Suppressor macrophage treated with lipopolysaccharide for 4 hours (primary cell): ENCODE measurements around the gene MFN2.
"Not testable (repeated sequence)": the region's sequence is repeated elsewhere in the genome, so short reads cannot be mapped to it uniquely, and the experiment has no call there.

Experiments used
- DNase-seq: peaks from one replicate; pipeline ENCODE4 v3.0.0-alpha.2; 2020

MFN2 gene

DNA sequence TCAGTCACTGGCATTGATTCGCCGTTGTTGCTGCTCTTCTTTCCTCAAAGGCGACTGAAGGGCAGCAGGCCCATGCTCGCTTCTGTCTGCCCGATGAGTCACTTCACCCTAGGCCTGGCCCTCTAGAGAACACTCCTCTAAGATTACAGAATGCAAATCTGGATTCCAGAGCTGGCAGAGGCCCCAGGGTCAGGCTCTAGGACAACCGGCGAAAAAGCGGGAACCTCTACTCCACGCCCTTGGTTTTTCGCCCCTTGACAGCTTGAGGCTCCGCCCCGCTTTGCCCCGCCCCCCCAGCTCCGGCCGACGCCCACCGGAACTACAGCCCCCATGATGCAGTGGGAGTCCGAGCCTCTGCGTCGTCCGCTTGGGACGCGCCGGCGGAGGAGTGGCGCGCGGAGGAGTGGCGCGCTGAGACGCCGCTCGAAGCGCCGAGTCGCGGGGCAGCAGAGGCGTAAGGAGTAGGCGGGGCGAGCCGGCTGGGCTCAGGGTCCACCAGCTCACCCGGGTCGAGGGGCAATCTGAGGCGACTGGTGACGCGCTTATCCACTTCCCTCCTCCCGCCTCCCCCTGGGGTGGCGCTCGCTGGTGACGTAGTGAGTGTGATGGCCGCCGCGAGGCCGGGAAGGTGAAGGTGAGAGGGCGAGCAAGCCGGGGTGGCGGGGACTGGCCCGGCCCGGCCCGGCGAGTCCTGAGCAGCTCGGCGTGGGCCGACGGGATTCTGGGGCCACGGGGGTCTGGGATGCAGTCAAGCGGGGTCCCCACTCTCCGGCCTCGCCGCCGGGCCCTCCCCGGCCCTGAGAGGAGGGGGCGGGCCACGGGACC, at the start of gene MFN2:
Gene MFN2, plus strand, starts transcription at position 594 of the 825 bp plus-strand sequence. CDS start 8,725 bp downstream, outside the sequence.
- peak; percentile 96 for DNase-seq

DNA sequence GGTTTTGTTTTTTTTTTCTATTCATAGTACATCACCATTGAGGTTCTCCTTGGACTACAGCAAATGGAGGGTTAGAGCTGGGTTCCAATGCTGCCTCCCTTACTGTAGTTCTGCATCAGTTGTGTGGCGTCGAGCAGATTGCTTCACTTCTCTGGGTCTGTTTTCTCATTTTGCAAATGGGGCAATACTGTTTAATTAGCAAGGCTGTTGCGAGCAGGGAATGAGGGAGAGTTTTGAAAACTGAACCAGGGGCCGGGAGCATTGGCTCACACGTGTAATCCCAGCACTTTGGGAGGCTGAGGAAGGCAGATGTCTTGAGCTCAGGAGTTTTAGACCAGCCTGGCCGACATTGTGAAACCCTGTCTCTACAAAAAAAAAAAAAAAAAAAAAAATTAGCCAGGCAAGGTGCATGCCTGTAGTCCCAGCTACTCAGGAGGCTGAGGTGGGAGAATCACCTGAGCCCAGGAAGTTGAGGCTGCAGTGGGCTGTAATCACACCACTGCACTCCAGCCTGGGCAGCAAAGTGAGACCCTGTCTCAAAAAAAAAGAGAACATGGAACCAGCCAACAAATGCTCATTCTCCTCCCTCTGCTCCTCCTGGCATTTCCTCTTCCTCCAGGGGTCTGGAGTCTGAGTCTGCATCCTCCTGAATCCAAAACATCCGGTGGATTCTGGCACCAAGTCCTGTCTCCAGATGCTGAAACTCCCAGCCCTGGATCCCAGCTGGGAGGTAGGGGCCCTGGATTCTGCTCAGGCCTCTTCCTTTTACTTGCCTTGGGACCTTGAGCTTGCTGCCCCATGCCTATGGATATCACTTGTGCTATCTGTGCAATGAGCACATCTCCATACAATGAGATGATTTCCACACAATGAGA, 49.4 kb upstream of the MFN2 start:
- no peak for DNase-seq

DNA sequence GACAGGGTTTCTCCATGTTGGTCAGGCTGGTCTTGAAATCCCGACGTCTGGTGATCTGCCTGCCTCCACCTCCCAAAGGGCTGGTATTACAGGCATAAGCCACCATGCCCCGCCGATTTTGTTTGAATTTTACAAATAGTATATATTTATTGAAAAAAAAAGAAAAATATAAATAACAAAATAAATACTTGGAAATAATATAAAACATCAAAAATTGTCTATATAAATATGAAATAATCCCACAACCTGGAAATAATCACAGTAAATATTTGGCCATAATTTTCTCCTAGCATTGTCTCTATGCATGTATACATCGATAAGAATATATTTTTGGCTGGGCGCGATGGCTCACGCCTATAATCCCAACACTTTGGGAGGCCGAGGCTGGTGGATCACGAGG, 48.4 kb upstream of the MFN2 start:
- no peak for DNase-seq

DNA sequence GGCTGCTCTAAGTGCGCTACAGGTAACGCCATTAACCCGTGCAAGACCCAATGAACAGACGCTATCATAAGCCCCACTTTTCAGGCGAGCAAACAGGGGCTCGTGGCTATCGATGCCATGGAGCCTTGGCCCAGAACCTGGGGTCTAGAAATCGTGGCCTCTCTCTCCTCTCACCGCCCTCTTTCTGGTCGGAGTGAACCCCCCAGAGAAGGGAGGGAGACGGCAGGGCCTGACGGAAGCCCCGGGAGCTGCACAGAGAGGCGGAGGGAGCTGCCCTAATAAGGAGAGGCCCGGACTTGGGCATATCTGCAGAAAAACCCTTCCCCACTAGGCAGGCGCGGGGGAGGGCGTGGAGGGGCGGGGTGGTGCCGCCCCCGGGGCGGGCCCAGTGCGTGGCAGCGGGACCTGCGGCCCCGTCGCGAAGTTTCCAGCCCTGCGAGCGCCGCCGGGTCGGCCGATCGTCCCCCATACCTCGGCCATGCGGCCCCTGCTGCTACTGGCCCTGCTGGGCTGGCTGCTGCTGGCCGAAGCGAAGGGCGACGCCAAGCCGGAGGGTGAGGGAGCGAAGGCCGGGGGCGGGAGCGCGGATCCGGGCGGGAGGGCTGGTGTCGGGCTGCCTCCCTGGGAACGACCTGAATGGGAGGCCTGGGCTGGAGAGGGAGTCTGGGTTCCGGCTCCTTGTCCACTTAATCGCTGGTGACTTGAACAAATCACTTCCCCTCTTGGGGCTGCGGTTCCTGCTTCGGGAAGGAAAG, 45.8 kb upstream of the MFN2 start, which contains the start of gene PLOD1:
Gene PLOD1, plus strand, starts transcription at position 416 of the 755 bp plus-strand sequence. Its CDS starts 63 bp downstream, at position 479.
- peak; percentile 90 for DNase-seq

DNA sequence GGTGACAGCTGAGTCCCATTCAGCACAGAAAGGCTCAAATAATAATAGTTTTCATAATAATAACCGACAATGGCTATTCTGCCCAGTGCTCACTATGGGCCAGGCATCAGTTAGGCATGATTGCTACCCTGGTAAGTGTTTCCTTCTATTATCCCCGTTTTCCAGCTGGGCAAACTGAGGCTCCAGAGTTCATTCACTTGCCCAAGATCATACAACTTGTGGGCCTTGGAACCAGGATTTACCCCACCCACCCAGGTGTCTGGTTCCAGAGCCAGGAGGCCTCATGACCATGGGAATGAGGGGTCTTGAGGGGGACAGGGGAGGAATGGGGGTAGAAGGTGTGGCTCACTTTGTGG, 45.2 kb upstream of the MFN2 start:
- DNase-seq = no peak

DNA sequence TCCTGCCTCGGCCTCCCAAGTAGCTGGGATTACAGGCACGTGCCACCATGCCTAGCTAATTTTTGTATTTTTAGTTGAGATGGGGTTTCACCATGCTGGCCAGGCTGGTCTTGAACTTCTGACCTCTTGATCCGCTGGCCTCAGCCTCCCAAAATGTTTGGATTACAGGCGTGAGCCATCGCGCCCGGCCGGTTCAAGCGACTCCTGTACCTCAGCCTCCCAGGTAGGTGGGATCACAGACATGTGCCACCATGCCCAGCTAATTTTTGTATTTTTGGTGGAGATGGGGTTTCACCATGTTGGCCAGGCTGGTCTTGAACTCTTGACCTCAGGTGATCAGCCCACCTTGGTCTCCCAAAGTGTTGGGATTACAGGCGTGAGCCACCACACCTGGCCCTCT, 44.5 kb upstream of the MFN2 start:
- DNase-seq = not testable (repeated sequence)

DNA sequence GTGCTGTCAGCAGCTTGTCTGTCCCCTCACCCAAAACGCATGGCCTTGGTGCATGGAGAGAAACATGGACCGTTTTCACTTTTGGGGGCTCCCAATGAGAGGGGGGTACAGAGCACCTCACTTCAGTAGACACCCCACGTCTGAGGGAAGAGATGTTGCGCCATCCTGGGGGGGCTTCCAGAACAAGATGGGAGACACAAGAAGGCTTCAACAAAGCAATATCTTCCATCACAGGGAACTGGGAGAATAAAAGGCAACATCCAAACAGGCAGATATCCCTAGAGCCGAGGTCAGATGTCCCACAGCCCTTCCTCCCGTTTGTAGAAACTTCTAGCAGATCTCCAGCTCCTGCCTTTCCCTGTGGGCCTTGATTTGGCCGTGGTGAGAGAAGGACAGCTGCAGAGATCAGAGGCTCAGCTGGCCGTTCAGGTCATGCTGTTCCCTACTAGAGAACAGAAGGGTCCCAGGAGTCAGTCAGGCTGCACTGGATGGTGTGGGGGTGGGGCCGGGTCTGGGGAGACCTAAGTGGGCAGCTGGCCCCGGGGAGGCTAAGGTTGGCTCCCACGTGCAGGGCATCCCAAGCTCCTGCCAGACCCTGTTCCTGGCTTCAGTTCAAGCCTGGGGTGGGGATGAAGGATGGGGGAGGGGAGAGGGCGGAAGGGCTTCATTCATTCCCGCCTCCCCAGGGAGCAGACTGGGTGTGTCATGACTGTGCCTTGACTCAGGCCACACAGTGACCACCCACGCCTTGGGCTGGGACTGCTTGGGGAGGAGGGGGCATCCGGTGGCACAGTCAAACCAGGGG, 41.3 kb upstream of the MFN2 start:
- no peak for DNase-seq

DNA sequence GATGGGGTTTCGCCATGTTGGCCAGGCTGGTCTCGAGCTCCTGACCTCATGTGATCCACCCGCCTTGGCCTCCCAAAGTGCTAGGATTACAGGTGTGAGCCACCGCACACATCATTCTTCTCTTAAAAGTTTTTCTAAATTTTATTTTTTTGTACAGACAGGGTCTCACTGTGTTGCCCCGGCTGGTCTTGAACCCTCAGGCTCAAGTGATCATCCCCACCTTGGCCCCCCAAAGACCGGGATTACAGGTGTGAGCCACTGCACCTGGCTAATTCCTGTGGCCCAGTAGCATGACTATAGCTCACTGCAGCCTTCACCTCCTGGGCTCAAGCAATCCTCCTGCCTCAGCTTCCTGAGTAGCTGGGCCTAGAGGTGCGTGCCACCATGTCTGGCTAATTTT, 40.5 kb upstream of the MFN2 start:
- not testable (repeated sequence) for DNase-seq

DNA sequence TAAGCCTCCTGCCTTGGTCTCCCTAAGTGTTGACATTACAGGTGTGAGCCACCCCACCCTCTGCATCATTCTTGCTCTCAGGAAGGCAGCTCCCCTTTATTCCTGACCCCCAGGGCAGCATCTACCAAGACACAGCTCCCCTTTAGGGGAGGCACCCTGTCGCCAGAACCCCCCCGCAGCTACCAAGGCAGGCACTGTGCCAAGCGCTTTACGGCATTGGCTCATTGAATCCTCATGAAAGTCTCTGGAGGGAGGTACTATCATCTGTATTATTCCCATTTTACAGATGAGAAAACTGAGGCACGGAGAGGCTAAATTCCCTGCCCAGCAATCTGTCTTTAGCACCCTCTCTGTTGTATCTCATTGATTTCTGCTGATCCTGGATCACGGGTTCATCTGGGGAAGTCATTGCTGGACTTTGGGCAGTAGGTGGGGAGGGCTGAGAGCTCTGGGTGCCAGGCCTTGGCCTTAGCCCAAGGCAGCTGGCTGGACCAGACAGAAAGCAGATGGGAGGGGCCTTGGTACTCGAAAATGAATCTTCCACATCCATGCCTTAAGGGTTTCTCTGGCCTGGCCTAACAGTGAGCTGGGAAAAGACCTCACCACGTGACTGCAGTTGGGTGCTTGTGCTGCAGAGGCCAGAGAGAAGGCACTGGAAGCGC, 39.9 kb upstream of the MFN2 start:
- no peak for DNase-seq

DNA sequence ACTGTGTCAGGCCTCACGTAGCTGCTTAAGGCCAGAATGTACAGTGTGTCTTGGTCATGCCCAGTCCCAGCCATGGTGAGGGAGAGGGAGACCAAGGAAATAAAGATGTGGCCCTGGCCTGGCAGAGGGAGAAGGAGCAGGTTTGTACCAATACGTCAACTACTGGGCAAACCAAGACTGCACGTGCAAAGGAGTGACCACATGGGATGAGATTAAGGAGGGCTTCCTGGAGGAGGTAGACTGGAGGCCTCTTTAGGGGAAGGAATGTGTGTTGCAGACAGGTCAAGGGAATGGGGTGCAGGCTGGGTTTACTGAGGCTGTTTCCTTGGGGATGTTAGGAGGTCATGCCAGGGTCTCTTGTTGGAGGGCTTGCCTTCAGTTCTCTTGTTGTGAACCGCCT, 38.0 kb upstream of the MFN2 start:
- no peak for DNase-seq

DNA sequence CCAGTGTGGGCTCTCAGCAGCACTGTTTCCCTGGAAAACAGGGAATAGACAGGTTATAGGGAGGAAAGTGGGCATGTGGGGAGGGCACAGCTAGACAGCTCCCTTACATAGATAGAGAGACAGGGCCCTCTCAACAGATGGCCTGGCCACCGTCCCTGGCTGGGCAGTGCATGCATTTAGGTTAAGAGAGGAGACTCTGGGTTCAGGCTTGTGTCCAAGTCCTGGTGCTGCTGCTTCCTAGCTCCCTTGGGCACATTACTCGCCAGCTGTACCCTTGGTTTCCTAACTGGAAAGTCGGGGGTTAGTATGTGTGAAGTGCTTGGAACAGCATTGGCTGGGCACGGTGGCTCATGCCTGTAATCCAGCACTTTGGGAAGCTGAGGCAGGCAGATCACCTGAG, 36.6 kb upstream of the MFN2 start:
- no peak for DNase-seq

DNA sequence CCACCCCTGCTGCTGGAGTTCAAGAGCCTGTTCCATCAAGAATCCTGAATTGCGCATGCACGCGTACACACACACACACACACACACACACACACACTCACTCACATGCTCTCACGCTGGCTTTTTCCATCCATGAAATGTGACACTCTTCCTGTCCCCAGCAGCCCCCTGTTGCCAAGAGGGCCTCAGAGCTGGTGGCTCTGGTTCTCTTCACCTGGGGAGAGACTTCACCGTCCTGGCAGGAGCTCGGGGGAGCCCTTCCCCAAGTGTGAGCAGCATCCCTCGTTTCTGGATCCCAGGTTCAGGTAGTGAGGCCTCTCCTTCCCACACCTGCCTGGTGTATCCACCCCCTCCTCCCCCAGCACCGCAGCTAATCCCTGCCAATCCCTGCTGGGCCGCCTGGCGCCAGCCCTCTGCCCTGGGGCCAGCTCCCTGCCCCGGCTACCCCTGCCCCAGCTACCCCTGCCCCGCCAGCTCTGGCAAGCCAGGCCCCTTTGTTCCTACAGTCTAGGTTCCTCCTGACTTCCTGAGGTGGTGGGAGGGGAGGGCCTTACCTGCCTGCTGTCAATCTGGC, 35.8 kb upstream of the MFN2 start:
- no peak for DNase-seq

DNA sequence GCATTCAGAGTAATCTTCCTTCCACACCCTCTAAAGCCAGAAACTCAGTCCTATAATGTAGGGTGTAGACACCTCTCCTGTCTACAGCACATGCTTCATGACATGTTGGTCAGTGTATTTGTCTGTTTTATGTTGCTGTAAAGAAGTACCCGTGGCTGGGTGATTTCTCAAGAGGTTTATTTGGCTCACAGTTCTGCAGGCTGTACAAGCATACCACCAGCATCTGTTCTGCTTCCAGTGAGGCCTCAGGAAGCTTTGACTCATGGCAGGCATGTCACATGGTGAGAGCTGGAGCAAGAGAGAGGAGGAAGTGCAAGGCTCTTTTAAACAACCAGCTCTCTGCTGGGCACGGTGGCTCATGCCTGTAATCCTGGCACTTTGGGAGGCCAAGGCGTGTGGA, 33.6 kb upstream of the MFN2 start:
- no peak for DNase-seq

DNA sequence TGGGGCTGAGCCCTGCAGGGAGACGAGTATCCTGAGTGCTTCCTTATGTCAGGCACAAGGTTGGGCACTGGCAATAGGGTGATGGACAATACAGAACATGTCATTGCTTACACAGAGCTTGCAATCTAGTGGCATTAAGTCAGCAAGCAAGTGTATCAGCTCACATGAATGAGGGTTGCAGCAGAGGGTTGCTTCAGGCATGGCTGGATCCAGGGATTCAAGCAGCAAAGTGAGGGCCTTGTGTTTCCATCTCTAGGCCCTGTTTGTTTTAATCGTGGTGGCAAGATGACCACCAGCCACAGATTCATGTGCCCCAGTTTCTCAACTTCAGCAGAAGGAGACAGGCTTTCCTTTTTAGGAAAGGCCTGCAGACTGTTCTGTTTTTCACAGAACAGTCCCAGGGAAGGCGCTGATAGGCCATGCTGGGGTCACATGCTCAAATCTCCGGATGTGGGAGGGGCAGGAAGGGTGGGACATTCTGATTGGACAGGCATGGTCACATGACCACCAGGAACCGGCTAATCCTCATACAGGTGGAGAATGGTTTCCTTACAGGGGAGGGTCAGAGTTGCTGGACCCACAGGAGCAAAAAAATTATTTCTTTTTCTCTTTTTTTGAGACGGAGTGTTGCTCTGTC, 31.3 kb upstream of the MFN2 start:
- DNase-seq = no peak

DNA sequence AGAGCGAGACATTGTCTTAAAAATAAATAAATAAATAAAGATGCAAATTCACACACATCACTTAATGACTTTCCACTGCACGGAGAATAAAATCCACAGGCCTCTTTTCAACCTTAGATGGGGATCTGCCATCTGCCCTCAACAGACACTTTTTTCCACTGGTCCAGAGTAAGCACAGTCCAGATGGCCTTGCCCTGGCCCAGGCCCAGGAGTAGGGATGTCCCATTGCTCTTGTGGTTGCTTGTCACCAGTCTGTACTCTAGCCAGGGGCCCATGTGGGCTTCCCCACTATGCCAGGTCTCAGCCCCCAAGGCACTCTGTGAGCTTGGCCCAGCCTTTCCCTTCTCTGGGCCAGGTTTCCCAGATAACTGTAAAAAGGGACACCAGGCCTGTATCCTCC, 28.3 kb upstream of the MFN2 start:
- no peak for DNase-seq

DNA sequence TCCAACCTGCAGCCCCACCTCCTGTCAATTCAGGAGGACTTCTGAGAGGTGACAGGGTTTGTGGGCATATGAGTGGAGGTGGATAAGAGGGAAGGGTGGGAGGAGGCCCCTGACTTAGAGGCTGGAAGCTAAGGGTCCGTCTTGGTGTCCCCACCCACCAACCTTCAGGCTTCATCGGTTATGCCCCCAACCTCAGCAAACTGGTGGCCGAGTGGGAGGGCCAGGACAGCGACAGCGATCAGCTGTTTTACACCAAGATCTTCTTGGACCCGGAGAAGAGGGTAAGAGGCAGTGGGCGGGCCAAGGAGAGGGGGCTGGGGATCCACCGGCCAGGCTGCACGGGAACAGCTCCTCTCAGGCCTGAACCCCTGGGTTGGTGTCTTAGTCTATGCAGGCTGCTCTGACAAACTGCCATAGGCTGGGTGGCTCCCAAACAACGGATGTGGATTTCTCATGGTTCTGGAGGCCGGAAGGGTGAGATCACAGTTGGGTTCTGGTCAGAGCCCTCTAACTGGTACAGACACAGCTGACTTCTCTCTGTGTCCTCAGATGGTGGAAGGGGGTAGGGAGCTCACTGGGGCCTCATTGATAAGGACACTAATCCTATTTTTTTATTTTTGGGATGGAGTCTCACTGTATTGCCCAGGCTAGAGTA, 27.7 kb upstream of the MFN2 start:
- no peak for DNase-seq

DNA sequence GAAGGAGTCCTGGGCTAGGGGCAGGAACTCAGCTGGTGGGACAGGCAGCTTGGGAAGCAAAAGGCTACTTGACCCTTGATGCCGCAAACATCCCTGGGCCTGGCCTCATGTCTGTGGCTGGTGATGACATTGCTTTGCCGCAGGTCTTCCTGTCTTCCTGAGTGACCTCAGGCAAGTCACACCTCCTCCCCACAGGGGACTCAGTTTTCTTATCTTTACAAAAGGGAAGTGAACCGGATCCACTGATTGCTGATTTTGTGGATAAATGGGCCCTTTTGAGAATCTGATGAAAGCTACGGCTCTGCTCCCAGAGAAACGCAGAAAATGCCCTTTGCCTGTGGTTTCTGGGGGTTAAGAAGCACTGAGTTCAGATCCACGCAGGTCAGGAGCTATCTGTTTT, 25.0 kb upstream of the MFN2 start:
- no peak for DNase-seq

DNA sequence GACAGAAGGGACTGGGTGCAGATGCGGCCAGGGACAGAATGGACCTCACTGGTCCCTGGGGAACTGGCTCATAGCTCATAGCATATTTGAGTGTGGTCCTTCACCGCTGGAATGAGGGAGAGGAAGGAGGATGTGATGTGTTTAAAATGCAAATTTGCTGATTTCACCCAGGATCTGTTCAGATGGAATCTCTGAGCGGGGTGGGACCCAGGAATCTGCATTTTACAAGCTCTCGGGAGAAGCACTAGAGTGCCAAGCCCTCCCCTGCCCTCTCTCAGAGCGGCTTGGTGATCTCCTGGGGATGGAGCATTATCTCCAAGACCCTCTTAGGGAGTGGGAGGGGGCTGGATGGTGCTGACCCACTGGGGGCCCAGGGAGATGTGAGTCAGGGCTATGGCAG, 22.8 kb upstream of the MFN2 start:
- DNase-seq = no peak

DNA sequence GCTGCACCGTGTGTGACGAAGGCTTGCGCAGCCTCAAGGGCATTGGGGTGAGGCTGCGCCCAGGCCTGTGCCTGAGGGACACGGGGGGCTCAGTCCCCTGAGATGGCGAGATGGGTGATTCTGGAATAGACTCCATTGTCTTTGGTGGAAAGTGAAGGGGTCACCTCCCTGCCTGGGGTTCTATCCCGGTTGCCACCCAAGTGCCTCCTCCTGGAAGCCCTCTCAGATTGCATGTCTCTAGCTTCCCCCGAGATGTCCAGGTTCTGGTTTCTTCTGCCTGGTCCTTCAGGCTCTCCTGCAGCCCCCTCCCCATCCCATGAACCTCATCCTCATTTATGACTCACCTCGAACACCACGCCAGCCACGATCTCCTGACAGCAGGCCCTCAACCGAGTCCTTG, 22.3 kb upstream of the MFN2 start:
- DNase-seq = no peak

DNA sequence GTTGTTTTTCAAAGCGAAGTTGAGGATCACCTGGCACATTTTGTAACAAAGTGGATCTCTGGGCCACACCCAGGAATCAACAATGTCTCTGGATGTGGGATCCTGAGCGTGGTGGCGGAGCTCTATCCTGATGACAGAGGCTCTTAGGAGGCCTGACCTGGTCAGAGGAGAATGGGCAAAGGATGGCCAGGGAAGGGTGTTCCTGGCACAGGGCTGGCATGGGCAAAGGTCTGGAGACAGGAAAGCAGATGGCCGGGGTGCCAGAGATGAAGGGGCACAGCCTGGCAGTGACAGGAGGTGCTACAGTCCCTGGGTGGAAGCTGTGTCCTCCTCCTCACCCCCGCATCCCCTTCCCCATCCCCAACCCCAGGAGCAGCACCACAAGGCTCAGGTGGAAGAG, 20.0 kb upstream of the MFN2 start:
- no peak for DNase-seq
